H9 (cell line): Measurements from ENCODE around the gene ANXA7. TPM values are rescaled to one million over a fixed set of nuclear protein-coding genes. Genes with fewer than 3 reads are reported as not detected.
"Not testable (repeated sequence)": the region's sequence is repeated elsewhere in the genome, so short reads cannot be mapped to it uniquely, and the experiment has no call there.

Experiments used
- DNase-seq: peaks from one replicate; pipeline ENCODE4 v3.0.0-alpha.2; 2017
- H2AFZ ChIP-seq: one replicate; pipeline ENCODE4 v1.6.1; 2013; ENCODE audit warnings: mild to moderate bottlenecking, low read length, control low read depth, moderate library complexity
- H2AK5ac ChIP-seq: 2 replicates; pipeline ENCODE4 v1.6.1; 2013; ENCODE audit warnings: low read length, control low read depth, mixed read lengths; ENCODE audit not compliant: insufficient read length
- H2BK120ac ChIP-seq: one replicate; pipeline ENCODE4 v1.6.1; 2013; ENCODE audit warnings: low read depth, mild to moderate bottlenecking, low read length, control low read depth, inconsistent platforms; ENCODE audit not compliant: poor library complexity, severe bottlenecking
- H2BK12ac ChIP-seq: 2 replicates; pipeline ENCODE4 v1.6.1; 2013; ENCODE audit warnings: low read length, control low read depth, mixed read lengths, low read depth; ENCODE audit not compliant: insufficient read length
- H2BK15ac ChIP-seq: 2 replicates; pipeline ENCODE4 v1.6.1; 2013; ENCODE audit warnings: low read depth, low read length, control low read depth
- H2BK20ac ChIP-seq: one replicate; pipeline ENCODE4 v1.6.1; 2013; ENCODE audit warnings: low read depth, mild to moderate bottlenecking, low read length, control low read depth, inconsistent platforms; ENCODE audit not compliant: poor library complexity, severe bottlenecking
- H2BK5ac ChIP-seq: 2 replicates; pipeline ENCODE4 v1.6.1; 2013; ENCODE audit warnings: low read length, control low read depth, mixed read lengths; ENCODE audit not compliant: insufficient read length
- H3K14ac ChIP-seq: 2 replicates; pipeline ENCODE4 v1.6.1; 2013; ENCODE audit warnings: low read length, control low read depth; ENCODE audit not compliant: insufficient read depth
- H3K18ac ChIP-seq: 2 replicates; pipeline ENCODE4 v1.6.1; 2013; ENCODE audit warnings: low read depth, mild to moderate bottlenecking, mixed read lengths, low read length, control low read depth; ENCODE audit not compliant: insufficient read length
- H3K23ac ChIP-seq: 2 replicates; pipeline ENCODE4 v1.6.1; 2013; ENCODE audit warnings: low read length, control low read depth, mixed read lengths, low read depth; ENCODE audit not compliant: insufficient read length
- H3K23me2 ChIP-seq: 2 replicates; pipeline ENCODE4 v1.6.1; 2013; ENCODE audit warnings: low read depth, mild to moderate bottlenecking, mixed read lengths, low read length, control low read depth; ENCODE audit not compliant: insufficient read length, poor library complexity, severe bottlenecking
- H3K27ac ChIP-seq: 2 replicates; pipeline ENCODE4 v1.5.1; 2013; ENCODE audit warnings: low read length, control low read depth, mixed read lengths, low read depth; ENCODE audit not compliant: insufficient read length
- H3K27me3 ChIP-seq: 2 replicates; pipeline ENCODE4 v1.6.1; 2013; ENCODE audit warnings: low read length, control low read depth, inconsistent platforms; ENCODE audit not compliant: insufficient read depth
- H3K4ac ChIP-seq: 2 replicates; pipeline ENCODE4 v1.6.1; 2013; ENCODE audit warnings: low read depth, mild to moderate bottlenecking, control low read depth, inconsistent platforms, low read length, moderate library complexity
- H3K4me1 ChIP-seq: 2 replicates; pipeline ENCODE4 v1.6.1; 2013; ENCODE audit warnings: low read length, control low read depth, inconsistent platforms; ENCODE audit not compliant: insufficient read depth
- H3K4me2 ChIP-seq: 2 replicates; pipeline ENCODE4 v1.6.1; 2013; ENCODE audit warnings: low read length, control low read depth, mixed read lengths; ENCODE audit not compliant: insufficient read length, insufficient read depth
- H3K56ac ChIP-seq: 2 replicates; pipeline ENCODE4 v1.6.1; 2013; ENCODE audit warnings: low read depth, mild to moderate bottlenecking, mixed read lengths, low read length, control low read depth; ENCODE audit not compliant: insufficient read length
- H3K79me1 ChIP-seq: 2 replicates; pipeline ENCODE4 v1.6.1; 2013; ENCODE audit warnings: low read depth, mild to moderate bottlenecking, moderate library complexity, low read length, control low read depth, inconsistent platforms; ENCODE audit not compliant: insufficient read depth, poor library complexity, severe bottlenecking
- H3K79me2 ChIP-seq: 2 replicates; pipeline ENCODE4 v1.6.1; 2013; ENCODE audit warnings: low read length, control low read depth, inconsistent platforms; ENCODE audit not compliant: insufficient read depth
- H3K9ac ChIP-seq: 2 replicates; pipeline ENCODE4 v1.6.1; 2013; ENCODE audit warnings: low read length, control low read depth, mixed read lengths; ENCODE audit not compliant: insufficient read length; ENCODE audit errors: extremely low read depth
- H3K9me3 ChIP-seq: one replicate; pipeline ENCODE4 v1.6.1; 2013; ENCODE audit warnings: low read depth, low read length, inconsistent platforms; ENCODE audit not compliant: control insufficient read depth
- H3T11ph ChIP-seq: one replicate; pipeline ENCODE4 v1.6.1; 2013; ENCODE audit warnings: mild to moderate bottlenecking, low read length, control low read depth, inconsistent platforms
- H4K20me1 ChIP-seq: one replicate; pipeline ENCODE4 v1.6.1; 2013; ENCODE audit not compliant: control insufficient read depth, insufficient read length, insufficient read depth
- H4K5ac ChIP-seq: 2 replicates; pipeline ENCODE4 v1.6.1; 2013; ENCODE audit warnings: low read depth, mild to moderate bottlenecking, mixed read lengths, low read length, control low read depth; ENCODE audit not compliant: insufficient read length
- H4K8ac ChIP-seq: replicated peaks from 2 replicates; pipeline ENCODE4 v1.6.1; 2013; ENCODE audit warnings: low read length, control low read depth, mixed read lengths, low read depth; ENCODE audit not compliant: insufficient read length
- H4K91ac ChIP-seq: 2 replicates; pipeline ENCODE4 v1.6.1; 2013; ENCODE audit warnings: low read depth, mild to moderate bottlenecking, moderate library complexity, mixed read lengths, low read length, control low read depth; ENCODE audit not compliant: insufficient read length
- H3K27ac Mint-ChIP-seq, 3 experiments: 2 replicates in 2 of 3; 3 replicates in 1 of 3; pipeline ENCODE4 v1.8.0; 2020 to 2021; ENCODE audit warnings: mixed read lengths in 3 of 3, mild to moderate bottlenecking in 1 of 3, moderate library complexity in 1 of 3
- H3K27me3 Mint-ChIP-seq: 2 replicates; pipeline ENCODE4 v1.8.0; 2021; ENCODE audit warnings: low read depth, mild to moderate bottlenecking, moderate library complexity, mixed read lengths
- H3K36me3 Mint-ChIP-seq, 3 experiments: 2 replicates in 2 of 3; 3 replicates in 1 of 3; pipeline ENCODE4 v1.8.0; 2020 to 2021; ENCODE audit warnings: low read depth in 3 of 3, mixed read lengths in 3 of 3; ENCODE audit not compliant: insufficient read depth in 1 of 3
- H3K4me1 Mint-ChIP-seq, 2 experiments: 2 replicates each; pipeline ENCODE4 v1.8.0; 2020; ENCODE audit warnings: mixed read lengths in 2 of 2
- H3K4me3 Mint-ChIP-seq, 2 experiments: 2 replicates in 1 of 2; 3 replicates in 1 of 2; pipeline ENCODE4 v1.8.0; 2020 to 2021; ENCODE audit warnings: mild to moderate bottlenecking in 2 of 2, mixed read lengths in 2 of 2, moderate library complexity in 1 of 2
- H3K9me3 Mint-ChIP-seq, 2 experiments: 2 replicates in 1 of 2; 3 replicates in 1 of 2; pipeline ENCODE4 v1.8.0; 2020; ENCODE audit warnings: mild to moderate bottlenecking in 2 of 2, mixed read lengths in 2 of 2, moderate library complexity in 1 of 2
- WGBS: extraction: QIAGEN DNeasy Blood & Tissue Kit; methylation state at CpG from one replicate; pipeline ENCODE4 v1.1.7; 2013; ENCODE audit warnings: missing lambda C conversion rate, low lambda C conversion rate, mixed read lengths; ENCODE audit not compliant: insufficient read length; ENCODE audit errors: extremely low coverage; 5-methylcytosine and 5-hydroxymethylcytosine counted together
- total RNA-seq: library from RNA; stranded (reverse); gene quantifications from 2 replicates; pipeline ENCODE4 v1.2.1, GENCODE V29; 2021

Gene ANXA7
- total RNA-seq, 1 experiment from 2014 or later, result 84.6 TPM

DNA sequence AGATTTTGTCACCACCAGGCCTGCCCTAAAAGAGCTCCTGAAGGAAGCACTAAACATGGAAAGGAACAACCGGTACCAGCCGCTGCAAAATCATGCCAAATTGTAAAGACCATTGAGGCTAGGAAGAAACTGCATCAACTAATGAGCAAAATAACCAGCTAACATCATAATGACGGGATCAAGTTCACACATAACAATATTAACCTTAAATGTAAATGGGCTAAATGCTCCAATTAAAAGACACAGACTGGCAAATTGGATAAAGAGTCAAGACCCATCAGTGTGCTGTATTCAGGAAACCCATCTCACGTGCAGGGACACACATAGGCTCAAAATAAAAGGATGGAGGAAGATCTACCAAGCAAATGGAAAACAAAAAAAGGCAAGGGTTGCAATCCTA lies 88.6 kb downstream of the ANXA7 start:
- not testable (repeated sequence) for H2BK120ac ChIP-seq, H4K5ac ChIP-seq, H3K79me2 ChIP-seq, H3K4ac ChIP-seq, H2BK12ac ChIP-seq, H3K9me3 ChIP-seq, H3T11ph ChIP-seq, H2AFZ ChIP-seq, H3K4me3 Mint-ChIP-seq, H3K9ac ChIP-seq, H3K79me1 ChIP-seq, H2AK5ac ChIP-seq, H3K4me2 ChIP-seq, H3K18ac ChIP-seq, H3K4me1 Mint-ChIP-seq, H3K56ac ChIP-seq, DNase-seq, H2BK5ac ChIP-seq, H3K4me1 ChIP-seq, H3K23ac ChIP-seq, H3K27me3 ChIP-seq, H4K8ac ChIP-seq, H3K27ac ChIP-seq, H4K91ac ChIP-seq, H4K20me1 ChIP-seq, H2BK20ac ChIP-seq, H3K23me2 ChIP-seq, H2BK15ac ChIP-seq, H3K14ac ChIP-seq, H3K27ac Mint-ChIP-seq, H3K27me3 Mint-ChIP-seq
- H3K36me3 Mint-ChIP-seq, result peaks cover 3 to 12% (median 12%) of the 10 kb centered on the region in 3 experiments
- no CpG with 5 or more reads among the region's 4 CpGs for WGBS
- peaks cover 25 to 29% of the 10 kb centered on the region in 2 experiments for H3K9me3 Mint-ChIP-seq

Other genes starting within 250 kb of the ANXA7 start
- 39.9 and 41.6 TPM in 2 replicates for gene ECD, start 246.1 kb downstream of the ANXA7 start, total RNA-seq
- 16.8 and 17.9 TPM in 2 replicates for gene FAM149B1, start 245.9 kb downstream of the ANXA7 start, total RNA-seq
- 45.7 and 47.7 TPM in 2 replicates for gene DNAJC9, start 166.8 kb downstream of the ANXA7 start, total RNA-seq
- 122 and 128 TPM in 2 replicates for gene MRPS16, start 161.4 kb downstream of the ANXA7 start, total RNA-seq
- gene CFAP70, start 55.2 kb downstream of the ANXA7 start, total RNA-seq, result 0.24 and 0.26 TPM in 2 replicates
- 1.4 and 1.9 TPM in 2 replicates for gene MSS51, start 19.5 kb upstream of the ANXA7 start, total RNA-seq
- 37.2 and 37.3 TPM in 2 replicates for gene PPP3CB, start 82.0 kb upstream of the ANXA7 start, total RNA-seq
- 35.7 and 37.9 TPM in 2 replicates for gene USP54, start 177.3 kb upstream of the ANXA7 start, total RNA-seq
- gene MYOZ1, start 227.4 kb upstream of the ANXA7 start, total RNA-seq, result 1.5 and 2.4 TPM in 2 replicates
- 0.11 TPM in 1 of 2 replicates, not detected in the other for gene SYNPO2L, start 242.0 kb upstream of the ANXA7 start, total RNA-seq